Measurements from ENCODE around the gene INCENP.

GRCh38 chr11:62103986-62104385, 19.8 kb upstream of the INCENP start:
- TF ChIP-seq CTCF (IDR thresholded peaks at IDR 0.05), result no peak
- TF ChIP-seq POLR2A (IDR thresholded peaks at IDR 0.05), result no peak

Data from heart left ventricle (tissue), 13 donors.